ENCODE results near the gene DNAJC8. TPM values are rescaled to one million over a fixed set of nuclear protein-coding genes. Genes with fewer than 3 reads are reported as not detected.

DNAJC8 gene
- total and polyA plus RNA-seq, 2 of the 4 experiments (the other 2 are of a cell fraction) = 53.6 to 81.0 TPM

DNA sequence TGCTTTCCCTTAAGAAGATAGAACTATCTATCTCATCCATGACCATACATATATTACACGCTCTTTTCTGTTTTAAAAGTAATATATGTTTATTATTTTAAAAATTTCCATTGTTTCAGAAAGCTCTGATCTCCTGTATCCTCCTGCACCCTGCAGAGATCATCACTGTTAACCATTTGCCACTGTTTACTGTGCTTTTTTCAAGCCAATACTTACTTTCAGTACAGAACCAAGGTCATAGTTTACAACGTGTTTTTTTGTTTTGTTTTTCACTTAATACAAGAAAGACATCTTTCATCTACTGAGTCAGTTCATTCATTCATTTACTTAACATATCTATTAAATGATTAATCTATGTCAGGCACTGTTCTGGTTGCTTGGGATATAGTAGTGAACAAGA lies 36.7 kb upstream of the DNAJC8 start:
- no peak overlapping the region for H2BK5ac ChIP-seq (ENCODE audit: low read depth, low read length, poor library complexity, severe bottlenecking)
- no CpG with 5 or more reads among the region's 2 CpGs for WGBS, 2 experiments (ENCODE audit: extremely low coverage in 2 of 2, insufficient read length in 1 of 2)
- H4K5ac ChIP-seq (ENCODE audit: low read depth, low read length) = no peak overlapping the region
- no peak overlapping the region for H2BK20ac ChIP-seq (ENCODE audit: low read depth, low read length)
- no peak overlapping the region for H3K4ac ChIP-seq (ENCODE audit: low read depth, low read length)
- H3K9me3 ChIP-seq (ENCODE audit: control insufficient read depth, insufficient read depth, low read length) = no peaks in the 10 kb centered on the region
- H2BK15ac ChIP-seq (ENCODE audit: low read depth, low read length) = no peak overlapping the region
- no peak overlapping the region for H4K8ac ChIP-seq (ENCODE audit: low read depth in 2 of 2, low read length in 2 of 2)
- H3K14ac ChIP-seq (replicated peaks; ENCODE audit: low read depth, low read length) = no peak overlapping the region
- H3K56ac ChIP-seq (ENCODE audit: extremely low read depth, insufficient read depth, low read length) = no peak overlapping the region
- H3K27ac ChIP-seq (ENCODE audit: insufficient read depth, low read length) = no peak overlapping the region
- peaks cover 100% of the 10 kb centered on the region for H4K20me1 ChIP-seq (ENCODE audit: insufficient read depth, low read length)
- no peak overlapping the region for H2AK9ac ChIP-seq (replicated peaks; ENCODE audit: low read depth, low read length, poor library complexity)
- H3K18ac ChIP-seq (ENCODE audit: low read depth, low read length) = no peak overlapping the region
- no peak overlapping the region for H2BK120ac ChIP-seq (ENCODE audit: low read depth, low read length)
- no peak for DNase-seq
- H3K23ac ChIP-seq (ENCODE audit: low read depth, low read length) = no peak overlapping the region
- peaks cover 26% of the 10 kb centered on the region for H3K9me1 ChIP-seq (ENCODE audit: insufficient read depth, low read length)
- H3K79me1 ChIP-seq (ENCODE audit: low read depth in 1 of 2, low read length in 2 of 2) = peaks cover 32 to 87% of the 10 kb centered on the region in 2 experiments
- BruUV-seq (replicated peaks) = no TSS peak
- TF ChIP-seq ELK1 (IDR thresholded peaks at IDR 0.05; ENCODE audit: borderline replicate concordance, low read depth, low read length) (no peak), CEBPB (IDR thresholded peaks at IDR 0.05; ENCODE audit: low read depth, low read length) (no peak), RAD21 (IDR thresholded peaks at IDR 0.05; ENCODE audit: low read length) (no peak), POLR2A (IDR thresholded peaks at IDR 0.05; ENCODE audit: low read depth, low read length) (no peak), RFX5 (IDR thresholded peaks at IDR 0.05; ENCODE audit: low read depth, low read length) (no peak), CTCF (conservative IDR thresholded peaks at IDR 0.05; ENCODE audit: low read depth, low read length) (no peak)
- CTCF ChIA-PET = interaction anchor here (0.7 kb wide), 1 partner anchor 107 kb away, joined by 3 read pairs; no protein-coding TSS in a partner anchor
- peaks cover 8% of the 10 kb centered on the region for H3K4me1 ChIP-seq (ENCODE audit: control insufficient read depth, insufficient read depth, low read length)
- in situ Hi-C loops (cut with MboI; ENCODE audit: low sequenced_read_pairs) (no loop called here), dilution Hi-C loops (cut with HindIII; ENCODE audit: low sequenced_read_pairs, unreplicated experiment) (no loop called here), intact Hi-C loops (cut with micrococcal nuclease) (no loop called here)
- ATAC-seq (ENCODE audit: low read depth) = no peak
- no peak overlapping the region for H3K4me3 ChIP-seq (ENCODE audit: insufficient read depth, low read depth, low read length)
- no peak overlapping the region for H3K9ac ChIP-seq (ENCODE audit: low read depth, low read length)
- H2AK5ac ChIP-seq (ENCODE audit: low read depth, low read length) = no peak overlapping the region
- no peaks in the 10 kb centered on the region for H3K27me3 ChIP-seq (ENCODE audit: control insufficient read depth, insufficient read depth, low read length)
- peaks cover 39% of the 10 kb centered on the region for H3K36me3 ChIP-seq (ENCODE audit: control insufficient read depth, insufficient read depth, low read length)
- no peak overlapping the region for H4K91ac ChIP-seq (ENCODE audit: insufficient read depth, low read depth, low read length)
- H3K4me2 ChIP-seq (ENCODE audit: low read depth, low read length) = no peak overlapping the region
- POLR2A ChIA-PET (ENCODE audit: unreplicated experiment) = interaction anchor here (0.6 kb wide), 1 partner anchor 74 kb away, joined by 14 read pairs; no protein-coding TSS in a partner anchor
- no peak overlapping the region for H2AFZ ChIP-seq (replicated peaks; ENCODE audit: low read length, poor library complexity)
